ENCODE measurements around the gene MS4A10.
A peak's percentile ranks its signal among the peaks of the same experiment; 100 is the strongest.

MS4A10 gene

GRCh38 chr11:60774726-60775125, 10.4 kb upstream of the MS4A10 start:
- Mint-ChIP-seq H3K9me3 (no peaks in the 10 kb centered on the region), H3K4me3 (no peak overlapping the region), H3K4me1 (peaks cover 41% of the 10 kb centered on the region), H3K27me3 (peaks cover 20% of the 10 kb centered on the region), H3K27ac (no peak overlapping the region), H3K36me3 (no peaks in the 10 kb centered on the region)
- ATAC-seq, result no peak

GRCh38 chr11:60775420-60775961, 9.6 kb upstream of the MS4A10 start:
- no peaks in the 10 kb centered on the region for H3K36me3 Mint-ChIP-seq
- H3K27ac Mint-ChIP-seq, result no peak overlapping the region
- peak; percentile 86 for ATAC-seq
- H3K9me3 Mint-ChIP-seq, result no peaks in the 10 kb centered on the region
- no peak overlapping the region for H3K4me3 Mint-ChIP-seq
- H3K4me1 Mint-ChIP-seq, result peaks cover 41% of the 10 kb centered on the region
- peaks cover 15% of the 10 kb centered on the region for H3K27me3 Mint-ChIP-seq

- Mint-ChIP-seq H3K36me3 (no peaks in the 10 kb centered on the region), H3K27me3 (peaks cover 12% of the 10 kb centered on the region), H3K9me3 (no peaks in the 10 kb centered on the region), H3K27ac (no peak overlapping the region), H3K4me1 (peaks cover 40% of the 10 kb centered on the region), H3K4me3 (no peak overlapping the region)
- no peak for ATAC-seq
Observed at GRCh38 chr11:60776167-60776566, 9.0 kb upstream of the MS4A10 start.

GRCh38 chr11:60777106-60777505, 8.0 kb upstream of the MS4A10 start:
- ATAC-seq, result no peak
- Mint-ChIP-seq H3K27ac (no peak overlapping the region), H3K4me3 (no peak overlapping the region), H3K36me3 (no peaks in the 10 kb centered on the region), H3K4me1 (peaks cover 31% of the 10 kb centered on the region), H3K27me3 (peaks cover 7% of the 10 kb centered on the region), H3K9me3 (no peaks in the 10 kb centered on the region)

GRCh38 chr11:60777572-60777971, 7.6 kb upstream of the MS4A10 start:
- Mint-ChIP-seq H3K4me1 (peaks cover 29% of the 10 kb centered on the region), H3K36me3 (no peaks in the 10 kb centered on the region), H3K27ac (no peak overlapping the region), H3K4me3 (no peak overlapping the region), H3K9me3 (no peaks in the 10 kb centered on the region), H3K27me3 (peaks cover 7% of the 10 kb centered on the region)
- ATAC-seq, result no peak

GRCh38 chr11:60780065-60780464, 5.1 kb upstream of the MS4A10 start:
- no peaks in the 10 kb centered on the region for H3K36me3 Mint-ChIP-seq
- H3K4me1 Mint-ChIP-seq, result peaks cover 10% of the 10 kb centered on the region
- H3K27ac Mint-ChIP-seq, result no peak overlapping the region
- H3K4me3 Mint-ChIP-seq, result no peak overlapping the region
- H3K9me3 Mint-ChIP-seq, result no peaks in the 10 kb centered on the region
- no peaks in the 10 kb centered on the region for H3K27me3 Mint-ChIP-seq
- no peak for ATAC-seq

- Mint-ChIP-seq H3K27me3 (no peaks in the 10 kb centered on the region), H3K4me1 (peaks cover 3% of the 10 kb centered on the region), H3K4me3 (no peak overlapping the region), H3K36me3 (no peaks in the 10 kb centered on the region), H3K9me3 (no peaks in the 10 kb centered on the region), H3K27ac (no peak overlapping the region)
- no peak for ATAC-seq
Observed at GRCh38 chr11:60780774-60781173, 4.4 kb upstream of the MS4A10 start.

GRCh38 chr11:60781286-60781980, 3.7 kb upstream of the MS4A10 start:
- no peaks in the 10 kb centered on the region for H3K9me3 Mint-ChIP-seq

GRCh38 chr11:60781981-60782316, 3.2 kb upstream of the MS4A10 start:
- no peaks in the 10 kb centered on the region for H3K27me3 Mint-ChIP-seq
- no peak for ATAC-seq
- no peaks in the 10 kb centered on the region for H3K36me3 Mint-ChIP-seq
- H3K4me3 Mint-ChIP-seq, result no peak overlapping the region
- H3K27ac Mint-ChIP-seq, result no peak overlapping the region
- no peaks in the 10 kb centered on the region for H3K4me1 Mint-ChIP-seq
- no peaks in the 10 kb centered on the region for H3K9me3 Mint-ChIP-seq

More at GRCh38 chr11:60781286-60781980, 3.7 kb upstream of the MS4A10 start:
- H3K27ac Mint-ChIP-seq, result no peak overlapping the region
- no peaks in the 10 kb centered on the region for H3K36me3 Mint-ChIP-seq
- ATAC-seq, result peak; percentile 51
- H3K27me3 Mint-ChIP-seq, result no peaks in the 10 kb centered on the region
- H3K4me1 Mint-ChIP-seq, result no peaks in the 10 kb centered on the region
- H3K4me3 Mint-ChIP-seq, result no peak overlapping the region

GRCh38 chr11:60782393-60783140, 2.6 kb upstream of the MS4A10 start:
- H3K27me3 Mint-ChIP-seq, result no peaks in the 10 kb centered on the region
- no peaks in the 10 kb centered on the region for H3K36me3 Mint-ChIP-seq

GRCh38 chr11:60783141-60783484, 2.0 kb upstream of the MS4A10 start:
- H3K36me3 Mint-ChIP-seq, result no peaks in the 10 kb centered on the region
- H3K27ac Mint-ChIP-seq, result no peak overlapping the region
- H3K27me3 Mint-ChIP-seq, result no peaks in the 10 kb centered on the region
- no peaks in the 10 kb centered on the region for H3K9me3 Mint-ChIP-seq
- H3K4me3 Mint-ChIP-seq, result no peak overlapping the region
- no peaks in the 10 kb centered on the region for H3K4me1 Mint-ChIP-seq
- ATAC-seq, result no peak

More at GRCh38 chr11:60782393-60783140, 2.6 kb upstream of the MS4A10 start:
- ATAC-seq, result no peak
- Mint-ChIP-seq H3K4me1 (no peaks in the 10 kb centered on the region), H3K9me3 (no peaks in the 10 kb centered on the region), H3K27ac (no peak overlapping the region), H3K4me3 (no peak overlapping the region)

- no peak for ATAC-seq
- Mint-ChIP-seq H3K27ac (no peak overlapping the region), H3K4me3 (no peak overlapping the region), H3K9me3 (no peaks in the 10 kb centered on the region), H3K27me3 (no peaks in the 10 kb centered on the region), H3K4me1 (no peaks in the 10 kb centered on the region), H3K36me3 (no peaks in the 10 kb centered on the region)
Observed at GRCh38 chr11:60783911-60784310, 1.2 kb upstream of the MS4A10 start.

GRCh38 chr11:60785806-60786361, 751 bp downstream of the MS4A10 start:
- no peaks in the 10 kb centered on the region for H3K9me3 Mint-ChIP-seq
- no peaks in the 10 kb centered on the region for H3K4me1 Mint-ChIP-seq
- no peaks in the 10 kb centered on the region for H3K36me3 Mint-ChIP-seq
- H3K27me3 Mint-ChIP-seq, result no peaks in the 10 kb centered on the region
- ATAC-seq, result no peak
- H3K27ac Mint-ChIP-seq, result no peak overlapping the region
- H3K4me3 Mint-ChIP-seq, result no peak overlapping the region

GRCh38 chr11:60786811-60787567, 1.9 kb downstream of the MS4A10 start:
- H3K4me1 Mint-ChIP-seq, result no peaks in the 10 kb centered on the region
- no peak for ATAC-seq
- H3K27ac Mint-ChIP-seq, result no peak overlapping the region
- H3K9me3 Mint-ChIP-seq, result no peaks in the 10 kb centered on the region
- H3K4me3 Mint-ChIP-seq, result no peak overlapping the region
- H3K27me3 Mint-ChIP-seq, result no peaks in the 10 kb centered on the region
- no peaks in the 10 kb centered on the region for H3K36me3 Mint-ChIP-seq

GRCh38 chr11:60788401-60789125, 3.4 kb downstream of the MS4A10 start:
- no peak for ATAC-seq

More at GRCh38 chr11:60788401-60789125, 3.4 kb downstream of the MS4A10 start:
- Mint-ChIP-seq H3K4me3 (no peak overlapping the region), H3K4me1 (no peaks in the 10 kb centered on the region), H3K27me3 (no peaks in the 10 kb centered on the region), H3K27ac (no peak overlapping the region), H3K36me3 (no peaks in the 10 kb centered on the region), H3K9me3 (no peaks in the 10 kb centered on the region)
